ENCODE measurements around the gene CHKA.

The CHKA gene

GRCh38 chr11:68013611-68014156 lies 107.5 kb downstream of the CHKA start:
- no peak for TF ChIP-seq CTCF (IDR thresholded peaks at IDR 0.05; ENCODE audit: low read depth, low read length, missing control alignments)
- no peak overlapping the region for H3K4me3 ChIP-seq (ENCODE audit: low read depth, low read length)
- DNase-seq (ENCODE audit: low read depth): no peak

- no peak for DNase-seq (ENCODE audit: low read depth)
- no peak overlapping the region for H3K4me3 ChIP-seq (ENCODE audit: low read depth, low read length)
These were observed 108.2 kb downstream of the CHKA start for GRCh38 chr11:68012843-68013610.

GRCh38 chr11:68012044-68012842 lies 108.9 kb downstream of the CHKA start:
- TF ChIP-seq CTCF (IDR thresholded peaks at IDR 0.05; ENCODE audit: low read depth, low read length, missing control alignments): no peak
- no peak for DNase-seq (ENCODE audit: low read depth)
- no peak overlapping the region for H3K4me3 ChIP-seq (ENCODE audit: low read depth, low read length)

More at GRCh38 chr11:68012843-68013610, 108.2 kb downstream of the CHKA start:
- no peak for TF ChIP-seq CTCF (IDR thresholded peaks at IDR 0.05; ENCODE audit: low read depth, low read length, missing control alignments)

GRCh38 chr11:68011051-68011943 lies 109.9 kb downstream of the CHKA start:
- H3K4me3 ChIP-seq (ENCODE audit: low read depth, low read length): no peak overlapping the region
- DNase-seq (ENCODE audit: low read depth): no peak
- TF ChIP-seq CTCF (IDR thresholded peaks at IDR 0.05; ENCODE audit: low read depth, low read length, missing control alignments): no peak

- TF ChIP-seq CTCF (IDR thresholded peaks at IDR 0.05; ENCODE audit: low read depth, low read length, missing control alignments): no peak
- no peak for DNase-seq (ENCODE audit: low read depth)
- no peak within 1 kb of the TSS for H3K4me3 ChIP-seq (ENCODE audit: low read depth, low read length)
These were observed 110.8 kb downstream of the CHKA start, which contains the start of gene ALDH3B1 for GRCh38 chr11:68010090-68011041. TSS of gene ALDH3B1 (plus strand) at chr11:68010327. CDS start at chr11:68015298, 4,971 bp downstream.
